ENCODE measurements around the gene CCDC78.

The CCDC78 gene

GRCh38 chr16:677316-678190 is 48.7 kb downstream of the CCDC78 start:
- no peak for DNase-seq

DNA sequence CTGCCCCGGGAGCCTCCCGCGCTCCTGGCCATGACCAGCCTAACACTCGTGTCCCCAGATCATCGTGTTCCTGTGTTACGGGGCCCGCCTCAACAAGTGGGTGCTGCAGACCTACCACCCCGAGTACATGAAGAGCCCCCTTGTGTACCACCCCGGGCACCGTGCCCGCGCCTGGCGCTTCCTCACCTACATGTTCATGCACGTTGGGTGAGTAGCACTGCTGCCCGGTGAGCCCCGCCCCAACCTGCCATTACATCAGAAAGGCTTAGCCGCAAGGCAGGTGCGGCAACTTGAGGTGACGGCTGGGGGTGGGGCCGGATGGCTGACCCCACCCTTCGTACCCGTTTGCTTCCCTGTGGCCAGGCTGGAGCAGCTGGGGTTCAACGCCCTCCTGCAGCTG is 49.3 kb downstream of the CCDC78 start:
- no peak for DNase-seq

- no peak for DNase-seq
Measured at GRCh38 chr16:676565-676902, 49.7 kb downstream of the CCDC78 start.

DNA sequence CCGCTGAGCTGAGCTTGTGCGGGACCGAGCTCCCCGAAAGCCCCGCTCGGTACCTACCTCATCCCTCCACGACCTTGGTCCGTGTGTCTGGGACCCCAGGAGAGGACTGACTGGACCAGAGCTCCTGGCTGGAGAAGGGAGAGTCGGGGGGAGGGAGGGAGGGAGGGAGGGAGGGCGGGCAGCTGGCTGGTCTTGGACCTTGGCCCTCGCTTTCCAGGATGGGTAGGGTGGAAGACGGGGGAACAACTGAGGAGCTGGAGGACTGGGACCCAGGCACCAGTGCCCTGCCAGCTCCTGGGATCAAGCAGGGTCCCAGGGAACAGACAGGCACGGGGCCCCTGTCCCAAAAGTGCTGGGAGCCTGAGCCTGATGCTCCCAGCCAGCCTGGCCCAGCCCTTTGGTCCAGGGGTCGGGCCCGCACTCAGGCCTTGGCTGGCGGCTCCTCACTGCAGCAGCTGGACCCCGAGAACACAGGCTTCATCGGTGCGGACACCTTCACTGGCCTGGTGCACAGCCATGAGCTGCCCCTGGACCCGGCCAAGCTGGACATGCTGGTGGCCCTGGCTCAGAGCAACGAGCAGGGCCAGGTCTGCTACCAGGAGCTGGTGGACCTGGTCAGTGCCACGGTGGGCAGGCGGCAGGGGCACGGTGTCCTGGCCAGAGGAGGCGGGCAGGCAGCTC is 50.2 kb downstream of the CCDC78 start:
- DNase-seq: no peak

- no peak for DNase-seq
Measured at GRCh38 chr16:674968-675883, 51.0 kb downstream of the CCDC78 start, which contains the start of gene RHBDL1. Gene RHBDL1, plus strand, starts transcription at chr16:675671. Its CDS starts 120 bp downstream, at chr16:675791.

DNA sequence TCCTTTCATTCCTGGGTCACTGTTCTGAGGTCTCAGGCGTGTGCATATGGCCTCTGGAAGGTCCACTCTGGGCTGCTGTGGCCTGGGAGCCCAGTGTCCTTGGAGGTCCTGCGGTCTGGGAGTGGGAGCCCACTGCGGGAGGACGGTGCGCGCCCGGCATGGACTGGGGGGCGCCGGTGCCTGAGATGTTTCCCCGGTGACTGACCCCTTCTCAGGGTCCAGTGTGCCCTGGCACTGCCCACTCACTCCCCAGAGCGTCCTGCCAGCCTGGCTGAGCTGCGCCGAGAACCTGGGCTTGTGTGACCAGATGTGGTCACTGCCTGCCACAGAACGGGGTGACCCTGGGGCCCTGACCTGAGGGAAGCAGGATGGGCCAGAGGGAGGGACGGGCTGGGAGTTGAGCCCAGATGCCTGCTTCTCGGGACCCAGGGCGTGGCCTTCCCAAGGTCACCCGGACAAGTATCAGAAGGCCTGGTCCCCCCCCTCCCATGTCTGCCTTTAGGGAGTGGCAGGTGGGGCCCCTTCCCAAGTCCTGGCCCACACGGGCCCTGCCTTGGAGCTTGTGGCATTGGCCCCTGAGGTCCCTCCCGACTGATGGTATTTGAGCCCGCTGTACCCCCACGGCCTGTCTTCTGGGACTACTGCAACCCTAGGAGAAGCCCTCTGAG is 51.9 kb downstream of the CCDC78 start:
- DNase-seq: no peak

DNA sequence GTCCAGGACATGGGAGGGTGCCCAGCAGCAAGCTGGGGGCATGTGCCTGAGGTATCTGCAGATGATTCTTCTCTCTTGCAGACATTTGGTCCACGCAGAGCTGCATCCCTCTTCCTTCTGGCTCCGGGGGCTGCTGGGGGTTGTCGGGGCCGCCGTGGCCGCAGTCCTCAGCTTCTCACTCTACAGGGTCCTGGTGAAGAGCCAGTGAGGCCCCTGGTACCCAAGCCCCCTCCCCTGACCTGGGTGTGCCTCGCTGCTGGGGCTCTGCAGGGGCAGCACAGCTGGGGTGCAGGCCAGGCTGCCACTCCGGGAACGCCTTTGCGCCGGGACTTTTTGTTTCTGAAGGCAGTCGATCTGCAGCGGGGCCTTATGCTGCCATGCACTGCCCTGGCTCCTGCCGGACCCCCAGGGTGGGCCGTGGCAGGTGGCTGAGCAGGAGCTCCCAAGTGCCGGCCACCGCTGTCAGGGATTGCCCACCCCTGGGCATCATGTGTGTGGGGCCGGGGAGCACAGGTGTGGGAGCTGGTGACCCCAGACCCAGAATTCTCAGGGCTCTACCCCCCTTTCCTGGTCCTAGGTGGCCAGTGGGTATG is 52.7 kb downstream of the CCDC78 start:
- DNase-seq: no peak

DNA sequence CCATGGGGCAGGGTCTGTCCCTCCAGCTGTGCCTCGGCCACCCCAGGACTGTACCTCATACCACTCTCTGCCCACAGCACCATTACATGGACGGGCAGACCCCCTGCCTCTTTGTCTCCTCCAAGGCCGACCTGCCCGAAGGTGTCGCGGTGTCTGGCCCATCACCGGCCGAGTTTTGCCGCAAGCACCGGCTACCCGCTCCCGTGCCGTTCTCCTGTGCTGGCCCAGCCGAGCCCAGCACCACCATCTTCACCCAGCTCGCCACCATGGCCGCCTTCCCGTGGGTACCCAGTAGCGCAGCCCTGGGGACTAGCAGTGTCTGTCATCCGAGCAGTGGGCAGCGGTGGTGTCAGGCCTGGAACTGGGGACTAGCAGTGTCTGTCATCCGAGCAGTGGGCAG is 53.4 kb downstream of the CCDC78 start:
- no peak for DNase-seq

Data from stimulated activated CD4-positive, alpha-beta T cell treated with anti-CD3 and anti-CD28 coated beads, Interleukin-4, amount 100 ng/mL, for 1 hour (primary cell).